Vagina (tissue), 2 donors: Measurements from ENCODE around the gene FRY. TPM values are rescaled to one million over a fixed set of nuclear protein-coding genes. Genes with fewer than 3 reads are reported as not detected.

Source experiments
- DNase-seq, 2 donors: peaks; one replicate each; pipeline ENCODE4 v3.0.0-alpha.2; 2017; ENCODE audit errors: extremely low spot score in 2 of 2
- H3K27ac ChIP-seq: fragments of 200-600 bp; sonication (generic); one replicate; pipeline ENCODE4 v1.5.1; 2019
- H3K27me3 ChIP-seq: fragments of 200-600 bp; sonication (generic); one replicate; pipeline ENCODE4 v1.5.1; 2019
- H3K36me3 ChIP-seq, 2 donors: fragments of 200-600 bp; sonication (generic); one replicate each; pipeline ENCODE4 v1.5.1; 2017 to 2019
- H3K4me1 ChIP-seq: fragments of 200-600 bp; sonication (generic); one replicate; pipeline ENCODE4 v1.5.1; 2019
- H3K4me3 ChIP-seq, 2 donors: fragments of 200-600 bp; sonication (generic); 1 replicate in 1 of 2; 2 replicates in 1 of 2; pipeline ENCODE4 v1.5.1; 2016 to 2019
- H3K9me3 ChIP-seq: fragments of 200-600 bp; sonication (generic); one replicate; pipeline ENCODE4 v1.5.1; 2019
- CTCF ChIP-seq, 3 experiments: fragments of 450-650 bp in 2 of 3; fragments of 200-600 bp in 1 of 3; sonication (generic) in 1 of 3; IDR thresholded peaks; one replicate each; pipeline ENCODE4 v1.5.1; 2017 to 2019; ENCODE audit warnings: antibody characterized with exemption in 3 of 3, mild to moderate bottlenecking in 2 of 3, moderate library complexity in 2 of 3
- POLR2A ChIP-seq, 2 donors: fragments of 450-650 bp; IDR thresholded peaks; one replicate each; pipeline ENCODE4 v1.6.1; 2017; ENCODE audit warnings: antibody characterized with exemption in 2 of 2, mild to moderate bottlenecking in 2 of 2, moderate library complexity in 2 of 2
- POLR2AphosphoS5 ChIP-seq, 2 donors: sonication (generic); formaldehyde crosslinking; IDR thresholded peaks; one replicate each; pipeline ENCODE4 v1.9.0; 2017; ENCODE audit warnings: antibody characterized with exemption in 2 of 2, mild to moderate bottlenecking in 2 of 2, low read depth in 1 of 2; ENCODE audit not compliant: insufficient read depth in 1 of 2
- intact Hi-C: fragments of 100-400 bp; cut with DNase I; formaldehyde crosslinking; loops from one replicate; pipeline ENCODE4 v1.15.1; 2023
- total RNA-seq: library from RNA; depleted of rRNA; stranded (reverse); fragments of >200 nt; gene quantifications from one replicate; pipeline ENCODE4 v1.2.3, GENCODE V29; 2016

FRY gene
- total RNA-seq, 1 donor from 2014 or later: 11.0 TPM

GRCh38 chr13:32178763-32179162 lies 147.2 kb downstream of the FRY start:
- Histone ChIP-seq H3K9me3 (no peaks in the 10 kb centered on the region), H3K27me3 (no peaks in the 10 kb centered on the region), H3K27ac (no peak overlapping the region), H3K36me3 (no peaks in the 10 kb centered on the region), H3K4me3 (no peak overlapping the region), H3K4me1 (no peaks in the 10 kb centered on the region)
- DNase-seq: no peak
- intact Hi-C loops: no loop called here
- TF ChIP-seq POLR2A (IDR thresholded peaks at IDR 0.05) (no peak), POLR2AphosphoS5 (IDR thresholded peaks at IDR 0.05; ENCODE audit: insufficient read depth in 1 of 2, low read depth in 1 of 2) (no peak), CTCF (IDR thresholded peaks at IDR 0.05) (no peak)

GRCh38 chr13:32179708-32180107 lies 148.1 kb downstream of the FRY start:
- H3K4me1 ChIP-seq: no peaks in the 10 kb centered on the region
- no peak for TF ChIP-seq CTCF (IDR thresholded peaks at IDR 0.05)
- TF ChIP-seq POLR2AphosphoS5 (IDR thresholded peaks at IDR 0.05; ENCODE audit: insufficient read depth in 1 of 2, low read depth in 1 of 2): no peak
- no peak for TF ChIP-seq POLR2A (IDR thresholded peaks at IDR 0.05)
- no peak overlapping the region for H3K4me3 ChIP-seq
- intact Hi-C loops: no loop called here
- no peaks in the 10 kb centered on the region for H3K36me3 ChIP-seq
- no peaks in the 10 kb centered on the region for H3K27me3 ChIP-seq
- no peaks in the 10 kb centered on the region for H3K9me3 ChIP-seq
- no peak overlapping the region for H3K27ac ChIP-seq
- DNase-seq: no peak

GRCh38 chr13:32187651-32188050 lies 156.1 kb downstream of the FRY start:
- no peak for DNase-seq
- no peak overlapping the region for H3K4me3 ChIP-seq
- peaks cover 0 to 11% of the 10 kb centered on the region in 2 donors for H3K36me3 ChIP-seq
- intact Hi-C loops: no loop called here
- TF ChIP-seq POLR2A (IDR thresholded peaks at IDR 0.05) (no peak), CTCF (IDR thresholded peaks at IDR 0.05) (no peak), POLR2AphosphoS5 (IDR thresholded peaks at IDR 0.05; ENCODE audit: insufficient read depth in 1 of 2, low read depth in 1 of 2) (no peak)
- H3K27ac ChIP-seq: no peak overlapping the region
- no peaks in the 10 kb centered on the region for H3K9me3 ChIP-seq
- H3K4me1 ChIP-seq: no peaks in the 10 kb centered on the region
- H3K27me3 ChIP-seq: no peaks in the 10 kb centered on the region

GRCh38 chr13:32191452-32191998 lies 160.0 kb downstream of the FRY start:
- no peaks in the 10 kb centered on the region for H3K4me1 ChIP-seq
- no peaks in the 10 kb centered on the region for H3K27me3 ChIP-seq
- no peak for DNase-seq
- no peaks in the 10 kb centered on the region for H3K9me3 ChIP-seq
- no peak overlapping the region for H3K4me3 ChIP-seq
- no peak for TF ChIP-seq POLR2A (IDR thresholded peaks at IDR 0.05)
- TF ChIP-seq CTCF (IDR thresholded peaks at IDR 0.05): no peak
- TF ChIP-seq POLR2AphosphoS5 (IDR thresholded peaks at IDR 0.05; ENCODE audit: insufficient read depth in 1 of 2, low read depth in 1 of 2): no peak
- H3K27ac ChIP-seq: no peak overlapping the region
- intact Hi-C loops: no loop called here
- peaks cover 0 to 6% of the 10 kb centered on the region in 2 donors for H3K36me3 ChIP-seq

- no peak for DNase-seq
- Histone ChIP-seq H3K4me3 (no peak overlapping the region), H3K4me1 (no peaks in the 10 kb centered on the region), H3K9me3 (no peaks in the 10 kb centered on the region), H3K27me3 (no peaks in the 10 kb centered on the region), H3K27ac (no peak overlapping the region), H3K36me3 (no peaks in the 10 kb centered on the region)
- intact Hi-C loops: no loop called here
- TF ChIP-seq CTCF (IDR thresholded peaks at IDR 0.05) (no peak), POLR2A (IDR thresholded peaks at IDR 0.05) (no peak), POLR2AphosphoS5 (IDR thresholded peaks at IDR 0.05; ENCODE audit: insufficient read depth in 1 of 2, low read depth in 1 of 2) (no peak)
These were observed 164.1 kb downstream of the FRY start for GRCh38 chr13:32195713-32196112.
